Fibroblast of the aortic adventitia (primary cell): Measurements from ENCODE around the gene POLR3E. TPM values are rescaled to one million over a fixed set of nuclear protein-coding genes. Genes with fewer than 3 reads are reported as not detected.
"Not testable (repeated sequence)": the region's sequence is repeated elsewhere in the genome, so short reads cannot be mapped to it uniquely, and the experiment has no call there.

ENCODE experiments used
- DNase-seq: peaks from one replicate; pipeline ENCODE4 v3.0.0-alpha.2; 2010; ENCODE audit warnings: low read depth
- H3K4me3 ChIP-seq: 2 replicates; pipeline ENCODE4 v1.5.1; 2011; ENCODE audit warnings: low read depth, mild to moderate bottlenecking, control low read depth, low read length, moderate library complexity
- CTCF ChIP-seq: IDR thresholded peaks from 2 replicates; pipeline ENCODE4 v1.5.1; 2011; ENCODE audit warnings: mild to moderate bottlenecking, low read length, control low read depth, inconsistent platforms; ENCODE audit not compliant: insufficient read depth
- total RNA-seq: library from RNA; depleted of rRNA; stranded (reverse); fragments of >200 nt; gene quantifications from 2 replicates; pipeline ENCODE4 v1.2.3, GENCODE V29; 2012; ENCODE audit warnings: low replicate concordance

POLR3E gene
- total RNA-seq, 1 donor, result 29.5 TPM

GRCh38 chr16:22340945-22341344, 43.7 kb downstream of the POLR3E start:
- H3K4me3 ChIP-seq, result no peak overlapping the region
- TF ChIP-seq CTCF, result no peak
- DNase-seq, result no peak

GRCh38 chr16:22342082-22342481, 44.9 kb downstream of the POLR3E start:
- no peak for DNase-seq
- no peak for TF ChIP-seq CTCF
- no peak overlapping the region for H3K4me3 ChIP-seq

DNA sequence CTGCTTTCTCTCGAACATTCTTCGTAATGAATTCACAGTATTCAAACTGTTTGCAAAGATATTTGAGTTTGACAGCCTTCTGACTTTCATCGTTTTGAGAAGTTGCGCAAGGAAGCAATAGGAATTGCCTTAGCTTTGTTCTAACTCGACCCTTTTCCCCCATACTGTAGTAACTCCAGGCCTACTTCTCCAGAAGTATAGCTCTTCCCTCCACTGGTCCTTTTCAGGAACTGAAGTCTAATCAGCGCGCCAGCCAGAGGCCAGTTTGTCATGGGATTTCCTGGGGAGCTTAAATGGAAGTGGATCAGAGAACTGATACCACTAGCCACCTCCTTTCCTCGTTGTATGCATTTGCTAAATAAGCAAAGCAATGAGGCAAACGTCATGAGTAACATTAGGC, 49.3 kb downstream of the POLR3E start:
- H3K4me3 ChIP-seq, result no peak overlapping the region
- no peak for TF ChIP-seq CTCF
- DNase-seq, result no peak

GRCh38 chr16:22347100-22347820, 50.1 kb downstream of the POLR3E start:
- no peak overlapping the region for H3K4me3 ChIP-seq
- DNase-seq, result peak; percentile 24
- TF ChIP-seq CTCF, result no peak

GRCh38 chr16:22348291-22348690, 51.1 kb downstream of the POLR3E start:
- H3K4me3 ChIP-seq, result no peak overlapping the region
- DNase-seq, result no peak
- no peak for TF ChIP-seq CTCF

- not testable (repeated sequence) for DNase-seq, H3K4me3 ChIP-seq
Measured at GRCh38 chr16:22351017-22351416, 53.8 kb downstream of the POLR3E start.

- no peak overlapping the region for H3K4me3 ChIP-seq
- TF ChIP-seq CTCF, result no peak
Measured at GRCh38 chr16:22352140-22352539, 54.9 kb downstream of the POLR3E start.

More at GRCh38 chr16:22352140-22352539, 54.9 kb downstream of the POLR3E start:
- no peak for DNase-seq
